HG03442 (cell line): ENCODE measurements around the gene RNU6-9.
"Not testable (repeated sequence)": the region's sequence is repeated elsewhere in the genome, so short reads cannot be mapped to it uniquely, and the experiment has no call there.

Experiments
- ATAC-seq: cut with Tn5 transposase; IDR thresholded peaks from one replicate; pipeline ENCODE4 v1.9.1; 2021; ENCODE audit warnings: mild to moderate bottlenecking, moderate library complexity; ENCODE audit not compliant: unreplicated experiment

The RNU6-9 gene

DNA sequence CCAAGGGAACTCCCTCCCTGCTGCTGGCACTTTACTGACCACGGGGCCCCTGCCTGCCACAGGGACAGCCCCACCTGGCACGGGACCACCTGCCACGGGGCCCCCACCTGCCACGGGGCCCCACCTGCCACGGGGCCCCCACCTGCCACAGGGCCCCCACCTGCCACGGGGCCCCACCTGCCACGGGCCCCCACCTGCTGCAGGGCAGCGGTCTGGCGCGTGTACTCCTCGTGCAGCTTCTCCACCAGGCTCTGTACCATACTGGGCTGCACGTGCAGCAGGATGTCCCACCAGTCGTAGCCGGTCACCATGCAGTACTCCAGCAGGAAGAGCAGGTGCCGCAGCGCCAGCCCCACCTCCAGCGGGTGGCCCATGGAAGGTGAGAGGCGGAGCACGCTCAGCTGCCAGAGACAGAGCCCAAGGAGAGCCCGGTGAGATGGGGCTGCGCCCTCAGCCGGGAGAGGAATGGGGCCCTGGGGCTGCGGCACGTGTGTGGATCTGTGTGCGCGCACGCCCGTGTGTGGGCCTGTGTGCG lies 16.4 kb upstream of the RNU6-9 start:
- no peak for ATAC-seq

DNA sequence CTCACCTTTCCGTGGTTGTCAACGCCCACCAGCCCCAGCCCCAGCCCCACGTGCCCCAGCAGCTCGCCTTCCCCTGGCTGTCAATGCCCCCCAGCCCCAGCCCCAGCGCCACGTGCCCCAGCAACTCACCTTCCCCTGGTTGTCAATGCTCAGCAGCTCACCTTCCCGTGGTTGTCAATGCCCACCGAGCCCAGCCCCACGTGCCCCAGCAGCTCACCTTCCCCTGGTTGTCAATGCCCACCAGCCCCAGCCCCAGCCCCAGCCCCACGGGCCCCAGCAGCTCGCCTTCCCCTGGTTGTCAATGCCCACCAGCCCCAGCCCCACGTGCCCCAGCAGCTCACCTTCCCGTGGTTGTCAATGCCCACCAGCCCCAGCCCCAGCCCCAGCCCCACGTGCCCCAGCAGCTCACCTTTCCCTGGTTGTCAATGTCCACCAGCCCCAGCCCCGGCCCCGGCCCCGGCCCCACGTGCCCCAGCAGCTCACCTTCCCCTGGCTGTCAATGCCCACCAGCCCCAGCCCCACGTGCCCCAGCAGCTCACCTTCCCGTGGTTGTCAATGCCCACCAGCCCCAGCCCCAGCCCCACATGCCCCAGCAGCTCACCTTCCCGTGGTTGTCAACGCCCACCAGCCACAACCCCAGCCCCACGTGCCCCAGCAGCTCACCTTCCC lies 15.2 kb upstream of the RNU6-9 start:
- not testable (repeated sequence) for ATAC-seq

DNA sequence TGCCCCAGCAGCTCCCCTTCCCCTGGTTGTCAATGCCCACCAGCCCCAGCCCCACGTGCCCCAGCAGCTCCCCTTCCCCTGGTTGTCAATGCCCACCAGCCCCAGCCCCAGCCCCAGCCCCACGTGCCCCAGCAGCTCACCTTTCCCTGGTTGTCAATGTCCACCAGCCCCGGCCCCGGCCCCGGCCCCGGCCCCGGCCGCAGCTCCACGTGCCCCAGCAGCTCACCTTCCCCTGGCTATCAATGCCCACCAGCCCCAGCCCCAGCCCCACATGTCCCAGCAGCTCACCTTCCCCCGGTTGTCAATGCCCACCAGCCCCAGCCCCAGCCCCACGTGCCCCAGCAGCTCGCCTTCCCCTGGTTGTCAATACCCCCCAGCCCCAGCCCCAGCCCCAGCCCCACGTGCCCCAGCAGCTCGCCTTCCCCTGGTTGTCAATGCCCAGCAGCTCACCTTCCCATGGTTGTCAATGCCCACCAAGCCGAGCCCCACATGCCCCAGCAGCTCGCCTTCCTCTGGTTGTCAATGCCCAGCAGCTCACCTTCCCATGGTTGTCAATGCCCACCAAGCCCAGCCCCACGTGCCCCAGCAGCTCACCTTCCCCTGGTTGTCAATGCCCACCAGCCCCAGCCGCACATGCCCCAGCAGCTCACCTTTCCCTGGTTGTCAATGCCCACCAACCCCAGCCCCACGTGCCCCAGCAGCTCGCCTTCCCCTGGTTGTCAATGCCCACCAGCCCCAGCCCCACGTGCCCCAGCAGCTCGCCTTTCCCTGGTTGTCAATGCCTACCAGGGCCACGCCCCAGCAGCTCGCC lies 14.3 kb upstream of the RNU6-9 start:
- not testable (repeated sequence) for ATAC-seq

DNA sequence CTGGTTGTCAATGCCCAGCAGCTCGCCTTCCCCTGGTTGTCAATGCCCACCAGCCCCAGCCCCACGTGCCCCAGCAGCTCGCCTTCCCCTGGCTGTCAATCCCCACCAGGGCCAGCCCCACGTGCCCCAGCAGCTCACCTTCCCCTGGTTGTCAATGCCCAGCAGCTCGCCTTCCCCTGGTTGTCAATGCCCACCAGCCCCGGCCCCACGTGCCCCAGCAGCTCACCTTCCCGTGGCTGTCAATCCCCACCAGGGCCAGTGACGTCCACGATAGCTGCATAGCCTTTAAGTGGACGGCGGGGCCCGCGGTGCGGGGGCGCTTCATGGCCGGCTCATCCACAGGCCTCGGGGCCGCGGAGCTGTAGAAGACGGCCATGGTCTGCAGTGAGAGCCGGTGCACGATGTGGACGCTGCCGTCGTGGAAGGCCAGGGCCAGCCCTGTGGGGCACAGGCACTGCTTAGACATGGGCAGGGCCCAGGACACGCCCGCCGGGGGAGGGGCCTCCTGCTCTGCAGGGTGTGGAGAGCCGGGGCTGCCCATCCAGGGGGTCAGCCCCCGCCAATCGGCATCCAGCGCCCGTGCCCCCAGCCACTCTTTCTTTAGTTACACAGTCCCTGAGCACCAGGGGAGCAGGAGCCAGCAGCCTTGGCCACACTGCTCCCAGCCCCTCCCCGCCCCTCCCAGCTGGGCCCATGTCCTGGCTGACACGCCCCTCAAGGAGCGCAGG lies 13.4 kb upstream of the RNU6-9 start:
- no peak for ATAC-seq

DNA sequence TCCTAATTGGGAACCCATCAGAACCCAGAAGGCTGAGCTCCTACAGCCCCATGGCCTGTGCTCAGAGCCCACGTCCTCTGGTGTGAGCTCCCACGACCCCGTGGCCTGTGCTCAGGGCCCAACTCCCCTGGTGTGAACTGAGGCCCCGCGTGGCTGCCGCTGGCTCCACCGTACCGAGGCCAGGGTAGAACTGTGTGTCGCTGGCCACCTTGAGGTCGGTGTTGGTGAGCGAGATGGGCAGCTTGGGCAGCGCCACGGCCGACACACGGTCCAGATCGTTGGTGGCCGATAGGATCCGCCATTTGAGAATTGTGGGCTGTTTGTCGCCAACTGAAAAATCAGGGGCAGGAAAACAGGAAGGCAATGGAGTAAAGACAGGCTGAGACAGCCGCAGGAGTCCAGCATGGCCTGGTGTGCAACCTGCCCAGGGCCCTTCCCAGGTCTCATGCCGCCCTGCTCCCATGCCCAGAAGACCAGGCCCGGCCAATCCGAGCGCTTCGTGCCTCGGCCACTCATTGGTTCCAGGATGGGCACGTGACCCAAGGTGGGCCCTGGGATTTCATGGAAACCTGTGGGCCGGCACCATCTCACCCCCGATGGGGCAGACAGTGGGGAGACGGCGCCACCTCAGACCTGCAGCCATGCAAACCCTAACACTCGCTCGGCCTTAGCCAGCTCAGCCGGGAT lies 11.8 kb upstream of the RNU6-9 start:
- ATAC-seq, result no peak

DNA sequence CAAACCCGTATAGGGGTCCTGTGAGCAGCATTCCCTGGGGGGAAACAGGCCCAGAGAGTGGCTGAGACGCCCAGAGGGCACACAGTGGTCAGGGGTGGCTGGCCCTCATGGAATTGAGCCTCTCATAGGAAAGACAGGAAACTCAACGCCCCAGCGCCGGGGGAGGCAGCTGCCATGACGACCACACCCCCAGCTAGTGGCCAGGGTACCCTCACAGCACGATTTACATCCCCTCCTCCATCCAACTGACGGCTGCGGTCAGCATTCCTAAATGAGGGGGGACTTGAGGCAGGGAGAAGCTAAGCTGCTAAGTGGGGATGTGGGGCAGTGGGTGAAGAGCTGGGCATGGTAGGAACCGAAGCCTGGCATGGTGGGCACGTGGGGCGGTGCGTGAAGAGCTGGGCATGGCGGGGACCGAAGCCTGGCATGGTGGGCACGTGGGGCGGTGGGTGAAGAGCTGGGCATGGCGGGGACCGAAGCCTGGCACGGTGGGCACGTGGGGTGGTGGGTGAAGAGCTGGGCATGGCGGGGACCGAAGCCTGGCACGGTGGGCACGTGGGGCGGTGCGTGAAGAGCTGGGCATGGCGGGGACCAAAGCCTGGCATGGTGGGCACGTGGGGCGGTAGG lies 10.3 kb upstream of the RNU6-9 start:
- ATAC-seq, result no peak

DNA sequence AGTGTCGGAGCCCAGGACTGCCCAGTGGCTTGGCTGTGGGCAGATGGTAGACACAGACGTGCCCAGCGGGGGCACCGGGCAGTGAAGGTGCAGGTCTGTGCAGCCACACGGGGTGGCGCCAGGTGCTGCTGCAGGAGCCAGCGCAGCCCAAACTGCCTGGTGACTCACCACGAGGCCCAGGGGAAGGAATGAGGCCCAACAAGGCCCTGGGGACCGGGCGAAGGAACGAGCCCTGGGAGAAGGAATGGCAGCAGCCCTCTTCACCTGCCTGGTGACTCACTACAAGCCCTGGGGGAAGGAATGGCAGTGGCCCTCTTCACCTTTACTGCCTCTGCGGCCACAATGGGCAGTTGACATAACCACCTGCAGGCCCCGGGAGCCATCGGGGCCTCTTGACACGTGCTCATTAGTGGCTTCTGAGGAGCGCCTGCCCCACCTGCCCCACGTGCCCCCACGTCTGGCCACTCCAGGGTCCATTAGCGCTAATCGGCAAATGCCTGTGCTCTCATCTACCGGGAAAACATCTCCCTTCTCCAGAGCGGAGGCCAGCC lies 9.5 kb upstream of the RNU6-9 start:
- ATAC-seq, result no peak

DNA sequence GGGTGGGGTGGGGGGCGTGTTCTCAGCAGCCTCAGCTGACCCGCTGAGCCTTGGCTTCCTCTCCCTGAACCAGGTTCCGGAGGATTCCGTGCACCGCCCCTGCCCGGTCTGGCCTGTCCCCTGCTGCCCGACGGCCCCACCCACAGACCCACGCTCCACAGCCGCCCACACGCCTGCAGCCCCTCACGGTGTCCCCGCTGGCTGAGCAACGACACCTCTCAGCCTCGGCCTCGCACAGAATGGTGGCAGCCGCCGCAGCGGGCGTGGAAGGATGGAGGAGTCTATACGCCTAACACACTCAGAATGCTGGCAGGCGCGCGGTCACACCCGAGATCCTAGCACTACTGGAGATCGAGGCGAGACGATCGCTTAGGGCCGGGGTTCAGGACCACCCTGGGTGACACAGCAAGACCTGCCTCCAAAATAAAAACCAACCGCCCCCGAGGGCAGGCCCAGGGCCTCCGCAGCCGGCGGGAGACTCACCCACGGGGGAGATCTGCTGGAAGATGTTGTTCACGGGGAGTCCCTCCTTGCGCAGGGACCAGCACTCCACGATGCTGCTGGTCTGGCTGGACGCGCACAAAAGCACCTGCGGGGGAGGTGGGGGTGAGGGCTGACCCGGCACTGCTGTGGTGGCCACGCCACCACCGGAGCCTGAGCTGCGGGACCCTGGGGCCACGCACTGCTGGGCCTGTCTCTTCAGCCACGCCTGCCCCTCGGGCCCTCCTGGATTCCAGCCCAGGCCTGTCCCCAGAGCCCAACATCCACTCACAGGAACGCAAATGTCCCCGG lies 8.7 kb upstream of the RNU6-9 start:
- no peak for ATAC-seq

DNA sequence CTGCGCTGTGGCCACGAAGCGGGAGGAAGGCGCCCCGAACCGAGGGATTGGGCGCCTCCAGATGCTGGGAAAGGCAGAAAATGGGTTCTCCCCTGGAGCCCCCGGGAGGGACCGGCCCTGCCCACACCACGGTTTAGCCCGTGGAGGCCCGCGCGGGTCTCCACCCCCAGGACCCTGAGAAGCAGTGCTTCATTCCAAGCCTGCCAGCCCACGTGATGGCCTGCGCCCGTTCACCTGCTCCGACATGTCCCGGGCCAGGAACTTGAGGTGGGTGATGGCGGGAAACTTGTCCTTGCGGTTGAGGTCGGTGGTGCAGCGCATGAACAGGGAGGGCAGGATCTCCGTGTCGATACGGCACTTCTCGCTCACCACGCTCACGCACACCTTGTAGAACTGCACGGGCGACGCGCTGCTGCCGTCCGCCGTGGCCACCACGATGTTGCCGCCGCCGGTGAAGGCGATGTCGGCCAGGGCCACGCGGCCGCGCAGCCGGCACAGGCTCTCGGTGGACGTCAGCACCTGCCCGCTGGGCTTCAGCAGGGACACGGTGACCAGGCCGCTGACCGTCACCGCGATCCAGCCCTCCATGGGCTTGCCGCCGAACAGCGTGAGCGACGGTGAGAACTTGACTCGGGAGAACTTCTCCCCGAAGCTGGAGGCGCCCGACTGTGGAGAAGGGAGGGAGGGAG lies 7.6 kb upstream of the RNU6-9 start:
- ATAC-seq, result no peak

DNA sequence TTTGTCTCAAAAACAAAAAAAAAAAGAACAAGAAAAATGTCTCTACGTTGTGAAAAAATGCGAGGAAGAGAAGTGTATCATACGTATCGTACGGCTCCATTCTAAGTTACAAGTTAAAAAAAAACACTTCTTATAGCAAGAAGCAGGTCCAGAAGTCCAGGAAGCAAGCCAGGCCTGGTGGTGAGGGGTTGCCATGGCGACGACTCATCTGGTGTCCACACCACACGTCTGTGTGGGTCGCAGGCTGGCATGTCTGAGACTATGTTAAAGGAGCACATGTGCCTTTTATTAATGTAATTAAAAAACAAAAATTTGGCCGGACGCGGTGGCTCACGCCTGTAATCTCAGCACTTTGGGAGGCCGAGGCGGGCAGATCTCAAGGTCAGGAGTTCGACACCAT lies 6.2 kb upstream of the RNU6-9 start:
- no peak for ATAC-seq

DNA sequence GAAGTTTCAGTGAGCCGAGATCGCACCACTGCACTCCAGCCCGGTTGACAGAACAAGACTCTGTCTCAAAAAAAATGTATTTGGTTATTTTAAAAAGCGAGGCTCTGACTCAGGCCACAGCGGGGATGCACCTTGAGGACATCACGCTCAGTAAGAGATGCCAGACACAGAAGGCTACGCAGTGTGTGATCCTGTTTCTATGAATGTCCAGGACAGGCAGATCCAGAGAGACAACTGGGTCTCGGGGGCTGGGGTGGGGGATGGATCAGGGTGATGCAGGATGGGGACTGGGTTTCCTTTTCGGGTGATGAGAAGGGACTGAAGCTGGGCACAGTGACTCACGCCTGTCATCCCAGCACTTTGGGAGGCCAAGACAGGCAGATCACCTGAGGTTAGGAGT lies 5.7 kb upstream of the RNU6-9 start:
- ATAC-seq, result no peak

DNA sequence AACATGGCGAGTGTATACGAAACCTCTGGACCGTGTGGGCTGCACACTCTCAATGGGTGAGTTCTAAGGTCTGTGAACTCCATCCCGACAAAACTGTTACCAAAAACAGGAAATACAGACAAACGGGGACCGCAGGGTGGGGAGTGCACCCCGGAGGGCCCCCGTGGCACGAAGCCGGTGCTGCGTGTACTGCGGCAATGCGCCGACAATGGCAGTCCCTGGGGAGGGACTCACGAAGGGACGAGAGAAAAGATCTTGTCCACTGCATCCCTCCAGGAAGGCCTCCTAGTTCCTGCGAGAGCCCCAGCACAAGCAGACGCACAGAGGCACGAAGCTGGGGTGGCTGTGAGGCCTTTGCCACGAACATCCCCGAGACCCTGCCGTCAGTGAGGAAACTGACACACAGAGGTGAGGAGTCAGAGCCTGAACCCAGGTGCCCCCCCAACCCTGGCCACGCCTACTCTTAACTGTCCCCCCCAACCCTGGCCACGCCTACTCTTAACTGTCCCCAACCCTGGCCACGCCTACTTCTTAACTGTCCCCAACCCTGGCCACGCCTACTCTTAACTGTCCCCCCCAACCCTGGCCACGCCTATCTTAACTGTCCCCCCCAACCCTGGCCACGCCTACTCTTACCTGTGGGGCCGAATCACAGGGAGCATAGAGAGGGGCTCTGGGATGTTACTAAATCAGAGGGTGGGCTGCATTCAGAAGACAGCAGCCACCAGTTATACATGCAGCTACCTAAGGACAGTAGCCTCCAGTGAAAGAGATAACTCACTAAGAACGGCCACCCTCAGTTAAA lies 4.5 kb upstream of the RNU6-9 start:
- no peak for ATAC-seq

DNA sequence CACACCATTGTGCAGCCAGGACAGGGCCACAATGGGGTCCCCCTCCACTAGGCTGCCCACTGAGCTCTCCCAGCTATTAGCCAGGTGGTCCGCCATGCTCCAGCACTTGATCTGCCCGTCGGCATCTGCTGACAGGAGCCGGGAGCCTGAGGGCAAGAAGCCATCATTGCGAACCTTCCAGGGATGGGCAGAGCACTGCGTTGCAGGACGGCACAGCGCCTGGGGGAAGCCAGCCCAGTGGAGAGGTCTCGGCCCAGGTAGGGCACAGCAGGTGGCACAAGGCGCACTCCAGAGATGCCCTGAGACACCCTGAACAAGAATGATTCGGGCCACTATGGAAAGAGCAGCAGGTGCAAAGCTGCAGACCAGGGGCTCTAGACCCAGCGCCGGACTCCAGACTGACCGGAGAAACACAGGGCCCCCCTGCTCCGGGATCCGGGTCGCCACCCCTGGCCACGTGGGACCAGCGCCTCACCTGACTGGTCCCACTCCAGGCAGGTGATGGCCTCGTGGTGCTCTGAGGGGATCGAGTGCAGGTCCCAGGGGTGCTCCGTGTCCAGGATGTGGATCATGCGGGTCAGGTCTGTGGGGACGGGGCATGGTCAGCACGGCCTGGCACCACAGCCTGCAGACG lies 3.5 kb upstream of the RNU6-9 start:
- ATAC-seq, result no peak

DNA sequence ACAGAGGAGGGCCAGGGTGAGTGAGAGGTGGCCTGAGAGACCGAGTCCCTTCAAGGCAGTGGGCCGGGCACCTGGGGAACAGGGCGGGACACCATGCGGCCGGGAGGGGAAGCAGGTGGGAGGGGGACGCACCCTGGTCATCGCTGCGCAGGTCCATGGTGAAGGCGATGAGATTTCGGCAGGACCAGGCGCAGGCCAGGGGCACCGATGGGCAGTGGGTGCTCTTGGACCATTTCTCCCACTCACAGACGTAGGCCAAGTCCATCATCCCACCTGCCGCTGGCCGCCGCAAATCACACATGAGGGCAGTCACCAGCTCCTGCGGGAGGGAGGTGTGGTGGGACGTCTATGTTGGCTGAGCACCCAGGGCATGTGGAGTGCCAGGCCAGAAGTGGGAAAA lies 2.5 kb upstream of the RNU6-9 start:
- ATAC-seq, result no peak

DNA sequence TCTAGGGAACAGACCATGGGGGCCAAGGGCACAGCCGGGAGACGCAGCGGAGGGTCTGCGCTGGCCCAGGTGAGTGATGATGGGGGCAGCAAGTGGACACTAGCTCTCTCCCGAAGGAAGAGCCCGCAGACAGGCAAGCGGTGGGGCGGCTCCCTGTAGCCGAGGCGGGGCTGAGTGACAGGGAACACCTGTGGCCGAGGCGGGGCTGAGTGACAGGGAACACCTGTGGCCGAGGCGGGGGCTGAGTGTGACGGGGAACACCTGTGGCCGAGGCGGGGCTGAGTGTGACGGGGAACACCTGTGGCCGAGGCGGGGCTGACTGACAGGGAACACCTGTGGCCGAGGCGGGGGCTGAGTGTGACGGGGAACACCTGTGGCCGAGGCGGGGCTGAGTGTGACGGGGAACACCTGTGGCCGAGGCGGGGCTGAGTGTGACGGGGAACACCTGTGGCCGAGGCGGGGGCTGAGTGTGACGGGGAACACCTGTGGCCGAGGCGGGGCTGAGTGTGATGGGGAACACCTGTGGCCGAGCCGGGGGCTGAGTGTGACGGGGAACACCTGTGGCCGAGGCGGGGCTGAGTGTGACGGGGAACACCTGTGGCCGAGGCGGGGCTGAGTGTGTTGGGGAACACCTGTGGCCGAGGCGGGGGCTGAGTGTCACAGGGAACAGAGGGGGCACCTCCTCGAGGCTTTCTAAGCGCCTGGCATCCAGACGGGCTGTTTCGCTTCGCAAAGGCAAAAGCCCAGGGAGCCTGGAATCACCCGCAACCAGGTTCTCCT lies 1.7 kb upstream of the RNU6-9 start:
- not testable (repeated sequence) for ATAC-seq

DNA sequence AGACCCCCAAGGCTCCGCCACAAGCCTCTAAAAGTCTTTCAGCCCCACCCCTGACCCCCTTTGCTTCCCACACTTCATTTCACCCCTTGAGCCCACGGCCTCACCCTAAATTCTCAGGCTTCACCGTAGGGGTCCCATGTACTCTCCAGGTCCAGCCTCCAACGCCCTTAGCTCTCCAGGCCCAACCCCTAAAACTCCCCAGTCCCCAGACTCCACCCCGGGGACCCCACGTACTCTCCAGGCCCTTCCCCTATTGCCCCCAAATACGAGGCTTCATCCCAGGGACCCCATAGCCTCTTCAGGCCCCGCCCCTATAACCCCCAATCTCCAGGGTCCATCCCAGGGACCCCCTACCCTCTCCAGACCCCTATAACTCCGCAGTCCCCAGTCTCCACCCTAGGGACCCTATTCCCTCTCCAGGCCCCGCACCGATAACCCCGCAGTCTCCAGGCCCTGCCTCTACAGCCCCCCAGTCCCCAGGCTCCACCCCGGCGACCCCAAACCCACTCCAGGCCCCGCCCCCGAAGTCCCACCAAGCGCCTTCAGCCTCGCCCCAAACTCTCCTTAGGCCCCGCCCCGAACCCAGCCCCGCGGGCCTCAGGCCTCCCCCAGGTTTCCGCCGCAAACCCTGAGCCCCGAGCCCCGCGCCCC lies 916 bp upstream of the RNU6-9 start:
- ATAC-seq, result no peak
